Bronchial smooth muscle cell (primary cell): ENCODE measurements around the gene VPS45. TPM values are rescaled to one million over a fixed set of nuclear protein-coding genes. Genes with fewer than 3 reads are reported as not detected.

ENCODE experiments used
- total RNA-seq: library from RNA; depleted of rRNA; stranded (reverse); fragments of >200 nt; gene quantifications from 2 replicates; pipeline ENCODE4 v1.2.1, GENCODE V29; 2014

VPS45 gene
- total RNA-seq: 39.9 and 43.2 TPM in 2 replicates

GRCh38 chr1:150067184-150068108 is at the start of gene VPS45:
TSS of gene VPS45 (plus strand) at chr1:150067776. CDS start at chr1:150067858, 82 bp downstream.

GRCh38 chr1:150149271-150150132 is 81.9 kb downstream of the VPS45 start, which contains the start of gene PLEKHO1:
TSS of gene PLEKHO1 (plus strand) at chr1:150149916. CDS start at chr1:150150258, 342 bp downstream.

Other genes with a start within 250 kb of the VPS45 start
- gene BOLA1, start 168.2 kb upstream of the VPS45 start, total RNA-seq: 10.1 and 13.2 TPM in 2 replicates
- 11.8 and 16.0 TPM in 2 replicates for gene SV2A, start 149.9 kb upstream of the VPS45 start, total RNA-seq
- 6.3 and 8.2 TPM in 2 replicates for gene SF3B4, start 140.0 kb upstream of the VPS45 start, total RNA-seq
- gene MTMR11, start 130.9 kb upstream of the VPS45 start, total RNA-seq: 9.1 TPM in 2 replicates
- gene OTUD7B, start 57.0 kb upstream of the VPS45 start, total RNA-seq: 13.4 and 13.8 TPM in 2 replicates
- 40.0 and 45.1 TPM in 2 replicates for gene PLEKHO1, start 82.1 kb downstream of the VPS45 start, total RNA-seq
- gene ANP32E, start 168.3 kb downstream of the VPS45 start, total RNA-seq: 24.6 and 39.2 TPM in 2 replicates
- not detected in 2 replicates for gene CA14, start 190.0 kb downstream of the VPS45 start, total RNA-seq
- gene APH1A, start 201.2 kb downstream of the VPS45 start, total RNA-seq: 83.4 and 92.6 TPM in 2 replicates
- 65.3 and 92.0 TPM in 2 replicates for gene C1orf54, start 205.0 kb downstream of the VPS45 start, total RNA-seq
- gene CIART, start 214.8 kb downstream of the VPS45 start, total RNA-seq: 2.7 and 4.9 TPM in 2 replicates
- gene MRPS21, start 226.1 kb downstream of the VPS45 start, total RNA-seq: 105 and 122 TPM in 2 replicates